Measurements from ENCODE around the gene ABCF3.

The ABCF3 gene

GRCh38 chr3:184184546-184185230 is 1.3 kb upstream of the ABCF3 start:
- DNase-seq = no peak

- DNase-seq = peak; percentile 70 to 100 (median 98)
Measured at GRCh38 chr3:184185461-184186183, 377 bp upstream of the ABCF3 start.

- no peak for DNase-seq
Measured at GRCh38 chr3:184186902-184187207, 856 bp downstream of the ABCF3 start.

- DNase-seq = no peak
Measured at GRCh38 chr3:184188080-184188479, 2.1 kb downstream of the ABCF3 start.

GRCh38 chr3:184189421-184189820 is 3.4 kb downstream of the ABCF3 start:
- DNase-seq = no peak

GRCh38 chr3:184192889-184193288 is 6.9 kb downstream of the ABCF3 start:
- DNase-seq = no peak

GRCh38 chr3:184193991-184194539 is 8.1 kb downstream of the ABCF3 start:
- DNase-seq = no peak

- DNase-seq = peak in 1 of 56 donors; percentile 21
Measured at GRCh38 chr3:184196536-184196935, 10.5 kb downstream of the ABCF3 start.

- no peak for DNase-seq
Measured at GRCh38 chr3:184198509-184198908, 12.5 kb downstream of the ABCF3 start.

GRCh38 chr3:184200825-184201224 is 14.8 kb downstream of the ABCF3 start:
- no peak for DNase-seq

GRCh38 chr3:184203526-184203925 is 17.5 kb downstream of the ABCF3 start:
- no peak for DNase-seq

GRCh38 chr3:184209146-184209923 is 23.3 kb downstream of the ABCF3 start:
- DNase-seq = no peak

GRCh38 chr3:184211297-184211696 is 25.3 kb downstream of the ABCF3 start:
- no peak for DNase-seq

GRCh38 chr3:184211718-184212117 is 25.7 kb downstream of the ABCF3 start:
- no peak for DNase-seq

- no peak for DNase-seq
Measured at GRCh38 chr3:184218814-184219213, 32.8 kb downstream of the ABCF3 start.

- no peak for DNase-seq
Measured at GRCh38 chr3:184222521-184222920, 36.5 kb downstream of the ABCF3 start.

GRCh38 chr3:184223946-184224345 is 37.9 kb downstream of the ABCF3 start:
- DNase-seq = no peak

GRCh38 chr3:184227481-184227935 is 41.5 kb downstream of the ABCF3 start:
- peak in 3 of 56 donors; percentile 9 to 10 (median 10) for DNase-seq

- no peak for DNase-seq
Measured at GRCh38 chr3:184228376-184229137, 42.6 kb downstream of the ABCF3 start.

GRCh38 chr3:184229394-184230080 is 43.5 kb downstream of the ABCF3 start, which contains the start of gene VWA5B2:
VWA5B2 (plus strand) TSS chr3:184229585; CDS start chr3:184230529, 944 bp downstream.
- DNase-seq = peak in 23 of 56 donors; percentile 8 to 62 (median 29)

Measured in nucleus accumbens (tissue), 56 donors.